Karpas-422 (cell line): Measurements from ENCODE around the gene ING3. TPM values are rescaled to one million over a fixed set of nuclear protein-coding genes. Genes with fewer than 3 reads are reported as not detected.

Experiments used
- DNase-seq: peaks from one replicate; pipeline ENCODE4 v3.0.0-alpha.2; 2015
- H2AFZ ChIP-seq: fragments of 200-600 bp; sonication (generic); 2 replicates; pipeline ENCODE4 v1.6.1; 2014; ENCODE audit warnings: antibody characterized with exemption, low read length, mixed read lengths
- H3K27ac ChIP-seq: fragments of 200-600 bp; sonication (generic); 2 replicates; pipeline ENCODE4 v1.5.1; 2014; ENCODE audit warnings: mild to moderate bottlenecking, low read length, moderate library complexity
- H3K27me3 ChIP-seq: fragments of 200-600 bp; sonication (generic); 2 replicates; pipeline ENCODE4 v1.6.1; 2014; ENCODE audit warnings: low read length, mixed read lengths
- H3K36me3 ChIP-seq: fragments of 200-600 bp; sonication (generic); 2 replicates; pipeline ENCODE4 v1.6.1; 2014; ENCODE audit warnings: low read length, mixed read lengths; ENCODE audit not compliant: insufficient read depth
- H3K4me1 ChIP-seq: fragments of 200-600 bp; sonication (generic); 2 replicates; pipeline ENCODE4 v1.6.1; 2014; ENCODE audit warnings: mild to moderate bottlenecking, low read length, mixed read lengths
- H3K4me2 ChIP-seq: fragments of 200-600 bp; sonication (generic); 2 replicates; pipeline ENCODE4 v1.6.1; 2014; ENCODE audit warnings: low read length, low read depth, mild to moderate bottlenecking; ENCODE audit not compliant: poor library complexity, severe bottlenecking
- H3K4me3 ChIP-seq: fragments of 200-600 bp; sonication (generic); 2 replicates; pipeline ENCODE4 v1.5.1; 2014; ENCODE audit warnings: mild to moderate bottlenecking, antibody characterized with exemption, low read length, mixed read lengths
- H3K79me2 ChIP-seq: fragments of 200-600 bp; sonication (generic); 2 replicates; pipeline ENCODE4 v1.6.1; 2014; ENCODE audit warnings: mild to moderate bottlenecking, low read length, mixed read lengths
- H3K9ac ChIP-seq: fragments of 200-600 bp; sonication (generic); 2 replicates; pipeline ENCODE4 v1.6.0; 2014; ENCODE audit warnings: low read length
- H3K9me2 ChIP-seq: fragments of 200-600 bp; sonication (generic), shearing (Covaris generic); replicated peaks from 2 replicates; pipeline ENCODE4 v1.6.0; 2014; ENCODE audit warnings: mild to moderate bottlenecking, low read length, moderate library complexity; ENCODE audit not compliant: insufficient read depth
- H3K9me3 ChIP-seq: fragments of 300-700, 200-600 bp; sonication (generic); 2 replicates; pipeline ENCODE4 v1.6.1; 2014; ENCODE audit warnings: low read length, mixed read lengths
- H4K20me1 ChIP-seq: fragments of 200-600 bp; sonication (generic); 2 replicates; pipeline ENCODE4 v1.6.1; 2014; ENCODE audit warnings: mild to moderate bottlenecking, antibody characterized with exemption, low read length, low read depth; ENCODE audit not compliant: insufficient read depth
- total RNA-seq: library from RNA; depleted of rRNA; stranded (reverse); fragments of >200 nt; shearing (Covaris generic); gene quantifications from 2 replicates; pipeline ENCODE4 v1.2.3, GENCODE V29; 2014; ENCODE audit warnings: low replicate concordance; rRNA removed

The ING3 gene, protein sequence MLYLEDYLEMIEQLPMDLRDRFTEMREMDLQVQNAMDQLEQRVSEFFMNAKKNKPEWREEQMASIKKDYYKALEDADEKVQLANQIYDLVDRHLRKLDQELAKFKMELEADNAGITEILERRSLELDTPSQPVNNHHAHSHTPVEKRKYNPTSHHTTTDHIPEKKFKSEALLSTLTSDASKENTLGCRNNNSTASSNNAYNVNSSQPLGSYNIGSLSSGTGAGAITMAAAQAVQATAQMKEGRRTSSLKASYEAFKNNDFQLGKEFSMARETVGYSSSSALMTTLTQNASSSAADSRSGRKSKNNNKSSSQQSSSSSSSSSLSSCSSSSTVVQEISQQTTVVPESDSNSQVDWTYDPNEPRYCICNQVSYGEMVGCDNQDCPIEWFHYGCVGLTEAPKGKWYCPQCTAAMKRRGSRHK
- 8.7 and 20.2 TPM in 2 replicates for total RNA-seq

DNA sequence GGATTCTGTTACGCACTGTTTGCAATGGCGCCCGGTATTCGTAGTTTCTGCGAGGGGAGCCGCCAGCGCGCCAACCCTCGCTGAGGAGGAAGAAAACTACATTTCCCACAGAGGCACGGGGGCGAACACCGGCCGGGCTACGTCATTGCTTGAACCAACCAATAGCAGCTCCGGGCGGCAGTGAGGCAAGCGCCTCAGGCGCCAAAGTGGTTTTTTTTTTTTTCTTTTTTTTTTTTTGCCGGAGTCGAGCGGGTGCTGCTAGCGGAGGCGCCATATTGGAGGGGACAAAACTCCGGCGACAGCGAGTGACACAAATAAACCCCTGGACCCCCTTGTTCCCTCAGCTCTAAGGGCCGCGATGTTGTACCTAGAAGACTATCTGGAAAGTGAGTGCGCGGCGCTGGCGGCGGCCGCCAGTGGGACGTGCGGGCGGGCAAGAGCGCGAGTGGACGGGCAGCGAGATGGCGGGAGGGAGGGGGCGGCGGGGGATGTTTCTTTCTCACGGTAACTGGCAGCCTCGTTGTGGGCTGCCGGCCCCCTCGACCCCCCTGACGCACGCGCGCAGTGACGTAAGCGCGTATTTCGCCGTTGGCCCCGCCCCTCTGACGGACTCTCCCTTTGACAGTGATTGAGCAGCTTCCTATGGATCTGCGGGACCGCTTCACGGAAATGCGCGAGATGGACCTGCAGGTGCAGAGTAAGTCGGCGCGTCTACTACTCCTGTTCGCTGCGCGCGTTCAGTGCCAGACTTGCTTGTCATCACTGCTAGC lies at the start of gene ING3:
ING3 (plus strand) TSS at position 239 of the 770 bp plus-strand sequence; CDS start at position 359, 120 bp downstream.
- peak within 1 kb of the TSS; percentile 69 for H2AFZ ChIP-seq
- no peaks in the 10 kb centered on the region; the same call in 1 of the 2 replicates for H4K20me1 ChIP-seq
- no peaks in the 10 kb centered on the region for H3K27me3 ChIP-seq
- peaks cover 24% of the 10 kb centered on the region for H3K79me2 ChIP-seq
- H3K4me3 ChIP-seq = peak within 1 kb of the TSS; percentile 93
- DNase-seq = peak; percentile 99
- H3K9me2 ChIP-seq = no peaks in the 10 kb centered on the region
- H3K4me1 ChIP-seq = peaks cover 22% of the 10 kb centered on the region
- no peaks in the 10 kb centered on the region for H3K9me3 ChIP-seq
- peak within 1 kb of the TSS; percentile 91 for H3K4me2 ChIP-seq
- H3K36me3 ChIP-seq = peaks cover 24% of the 10 kb centered on the region
- H3K9ac ChIP-seq = peak within 1 kb of the TSS; percentile 94
- peak within 1 kb of the TSS; percentile 85 for H3K27ac ChIP-seq

DNA sequence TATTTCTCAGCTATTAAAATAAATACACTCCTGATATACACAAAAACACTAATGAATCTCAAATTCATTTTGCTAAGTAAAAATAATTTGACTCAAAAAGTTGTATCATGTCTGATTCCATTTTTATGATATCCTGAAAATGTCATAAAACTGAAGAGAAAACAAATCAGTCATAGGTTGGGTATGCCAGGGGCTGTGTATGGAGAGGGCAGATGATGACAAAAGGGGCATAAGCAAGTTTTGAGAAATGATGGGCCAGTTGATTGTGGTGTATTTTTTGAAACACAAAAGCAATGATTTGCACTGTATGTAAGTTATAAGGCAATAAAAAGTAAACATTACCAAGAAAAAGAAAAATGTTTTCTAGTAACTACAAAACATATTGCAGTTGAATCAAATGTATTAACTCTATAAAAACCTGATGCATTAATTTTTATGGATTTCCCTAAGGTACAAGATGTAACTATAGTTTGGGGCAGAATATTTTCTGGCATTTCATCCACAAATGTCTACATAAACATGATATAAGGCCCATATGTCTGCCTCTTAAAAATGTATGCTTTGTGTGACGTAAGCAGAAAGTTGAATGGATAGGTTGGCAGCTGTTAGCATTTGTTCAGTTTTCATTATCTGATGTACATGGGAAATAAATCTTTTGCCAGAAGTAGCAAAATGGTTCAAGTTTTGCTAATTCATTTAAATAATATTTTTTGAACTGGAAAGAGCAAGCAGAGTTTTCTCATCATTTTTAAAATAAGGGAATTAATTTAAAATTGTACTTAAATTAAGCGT lies 35.1 kb upstream of the ING3 start:
- Histone ChIP-seq H3K4me1 (no peaks in the 10 kb centered on the region), H2AFZ (no peak overlapping the region), H3K27ac (no peak overlapping the region)

DNA sequence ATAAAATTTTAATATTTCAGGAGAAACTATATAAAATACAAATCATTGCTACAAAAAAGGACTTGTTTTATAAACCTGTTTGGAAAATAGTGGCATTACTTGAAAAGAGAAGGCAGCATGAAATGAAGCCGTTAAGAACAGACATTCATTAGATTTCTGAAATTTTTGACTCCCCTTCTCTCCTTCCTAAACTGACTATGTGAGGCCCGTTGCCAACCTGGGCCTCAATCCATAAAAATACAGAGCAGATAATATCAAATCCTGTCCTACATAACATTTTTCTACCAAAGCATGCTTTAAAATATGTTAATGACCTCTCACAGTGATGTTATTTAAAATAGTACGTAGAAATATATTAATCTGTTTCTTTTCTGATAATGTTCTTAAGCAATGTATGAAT lies 34.5 kb upstream of the ING3 start:
- Histone ChIP-seq H3K9me3 (no peaks in the 10 kb centered on the region), H3K27ac (no peak overlapping the region), H3K79me2 (no peaks in the 10 kb centered on the region), H3K36me3 (no peaks in the 10 kb centered on the region), H3K27me3 (no peaks in the 10 kb centered on the region), H3K9ac (no peak overlapping the region), H3K9me2 (no peaks in the 10 kb centered on the region), H3K4me2 (no peak overlapping the region), H3K4me1 (no peaks in the 10 kb centered on the region), H4K20me1 (no peaks in the 10 kb centered on the region), H2AFZ (no peak overlapping the region), H3K4me3 (no peak overlapping the region)
- DNase-seq = no peak

More for the DNA sequence above, 35.1 kb upstream of the ING3 start:
- no peaks in the 10 kb centered on the region for H4K20me1 ChIP-seq
- no peaks in the 10 kb centered on the region for H3K27me3 ChIP-seq
- no peak overlapping the region for H3K9ac ChIP-seq
- H3K79me2 ChIP-seq = no peaks in the 10 kb centered on the region
- DNase-seq = no peak
- no peaks in the 10 kb centered on the region for H3K36me3 ChIP-seq
- no peaks in the 10 kb centered on the region for H3K9me2 ChIP-seq
- H3K4me3 ChIP-seq = no peak overlapping the region
- no peaks in the 10 kb centered on the region for H3K9me3 ChIP-seq
- H3K4me2 ChIP-seq = no peak overlapping the region

DNA sequence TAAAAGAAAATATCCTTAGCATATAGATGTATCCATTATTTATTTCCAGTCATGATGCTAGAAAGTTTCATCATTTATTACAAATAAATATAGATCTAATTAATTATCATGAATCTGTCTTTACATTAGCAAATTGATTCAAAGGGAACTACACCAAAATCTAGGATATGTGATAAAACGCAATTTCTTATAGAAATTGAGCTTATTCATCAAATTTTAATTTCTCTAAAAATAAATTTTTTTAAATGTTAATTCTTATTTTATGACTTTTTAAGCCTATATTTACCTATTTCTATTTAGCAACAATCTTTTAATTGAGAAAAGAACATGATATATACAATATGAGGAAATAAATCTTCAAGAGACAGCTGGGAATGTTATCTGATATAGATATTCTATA lies 34.0 kb upstream of the ING3 start:
- Histone ChIP-seq H3K9me3 (no peaks in the 10 kb centered on the region), H3K36me3 (no peaks in the 10 kb centered on the region), H3K9me2 (no peaks in the 10 kb centered on the region), H3K9ac (no peak overlapping the region), H3K27me3 (no peaks in the 10 kb centered on the region), H4K20me1 (no peaks in the 10 kb centered on the region), H3K4me1 (no peaks in the 10 kb centered on the region), H3K4me3 (no peak overlapping the region), H3K79me2 (no peaks in the 10 kb centered on the region), H3K4me2 (no peak overlapping the region), H3K27ac (no peak overlapping the region), H2AFZ (no peak overlapping the region)
- DNase-seq = no peak

DNA sequence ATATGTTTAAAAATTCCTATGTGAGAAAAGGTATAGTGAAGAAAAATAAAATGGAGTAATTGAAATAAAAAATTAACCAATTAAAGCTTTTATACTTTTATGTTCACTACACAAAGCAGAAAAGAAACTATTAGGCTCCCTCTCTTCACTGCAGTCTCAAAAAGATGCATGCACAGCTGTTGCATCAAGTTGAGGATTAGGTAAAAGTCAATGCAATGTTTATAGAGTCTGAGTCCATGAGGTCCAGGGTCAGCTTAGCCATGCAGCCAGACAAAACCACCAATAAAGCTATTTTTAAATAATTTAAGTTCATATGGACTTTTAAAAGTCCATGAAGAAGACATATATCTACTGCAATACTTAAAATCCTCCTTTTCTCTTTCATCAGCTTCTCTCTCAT lies 31.1 kb upstream of the ING3 start:
- DNase-seq = no peak
- H3K4me3 ChIP-seq = no peak overlapping the region
- no peaks in the 10 kb centered on the region for H3K36me3 ChIP-seq
- H4K20me1 ChIP-seq = no peaks in the 10 kb centered on the region
- no peak overlapping the region for H3K27ac ChIP-seq
- no peaks in the 10 kb centered on the region for H3K79me2 ChIP-seq
- H3K9me2 ChIP-seq = no peaks in the 10 kb centered on the region
- H3K4me2 ChIP-seq = no peak overlapping the region
- no peaks in the 10 kb centered on the region for H3K4me1 ChIP-seq
- H3K27me3 ChIP-seq = no peaks in the 10 kb centered on the region
- H3K9me3 ChIP-seq = no peaks in the 10 kb centered on the region
- H3K9ac ChIP-seq = no peak overlapping the region
- no peak overlapping the region for H2AFZ ChIP-seq

DNA sequence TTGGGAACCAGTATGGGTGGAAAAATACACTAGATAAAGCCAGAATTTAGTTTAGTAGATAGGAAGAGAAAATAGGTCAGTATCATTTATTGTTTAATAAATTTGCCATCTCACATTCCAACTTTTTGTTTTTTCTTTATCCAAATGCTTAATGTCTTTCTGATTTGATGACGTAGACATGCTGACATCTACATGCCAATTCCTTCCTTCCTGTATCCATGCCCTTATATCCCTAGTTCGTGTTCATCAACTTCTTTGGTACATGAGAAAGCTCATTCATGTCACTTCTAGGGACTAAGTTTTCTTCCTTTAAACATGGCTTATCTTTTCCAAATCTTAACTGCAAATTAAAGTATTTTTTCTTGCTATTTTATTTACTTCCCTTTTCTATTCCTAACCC lies 30.5 kb upstream of the ING3 start:
- no peak overlapping the region for H3K9ac ChIP-seq
- H2AFZ ChIP-seq = no peak overlapping the region
- H3K27ac ChIP-seq = no peak overlapping the region
- DNase-seq = no peak
- no peaks in the 10 kb centered on the region for H3K9me3 ChIP-seq
- no peaks in the 10 kb centered on the region for H3K36me3 ChIP-seq
- no peak overlapping the region for H3K4me2 ChIP-seq
- H3K9me2 ChIP-seq = no peaks in the 10 kb centered on the region
- no peaks in the 10 kb centered on the region for H3K4me1 ChIP-seq
- no peaks in the 10 kb centered on the region for H4K20me1 ChIP-seq
- H3K4me3 ChIP-seq = no peak overlapping the region
- H3K27me3 ChIP-seq = no peaks in the 10 kb centered on the region
- H3K79me2 ChIP-seq = no peaks in the 10 kb centered on the region

DNA sequence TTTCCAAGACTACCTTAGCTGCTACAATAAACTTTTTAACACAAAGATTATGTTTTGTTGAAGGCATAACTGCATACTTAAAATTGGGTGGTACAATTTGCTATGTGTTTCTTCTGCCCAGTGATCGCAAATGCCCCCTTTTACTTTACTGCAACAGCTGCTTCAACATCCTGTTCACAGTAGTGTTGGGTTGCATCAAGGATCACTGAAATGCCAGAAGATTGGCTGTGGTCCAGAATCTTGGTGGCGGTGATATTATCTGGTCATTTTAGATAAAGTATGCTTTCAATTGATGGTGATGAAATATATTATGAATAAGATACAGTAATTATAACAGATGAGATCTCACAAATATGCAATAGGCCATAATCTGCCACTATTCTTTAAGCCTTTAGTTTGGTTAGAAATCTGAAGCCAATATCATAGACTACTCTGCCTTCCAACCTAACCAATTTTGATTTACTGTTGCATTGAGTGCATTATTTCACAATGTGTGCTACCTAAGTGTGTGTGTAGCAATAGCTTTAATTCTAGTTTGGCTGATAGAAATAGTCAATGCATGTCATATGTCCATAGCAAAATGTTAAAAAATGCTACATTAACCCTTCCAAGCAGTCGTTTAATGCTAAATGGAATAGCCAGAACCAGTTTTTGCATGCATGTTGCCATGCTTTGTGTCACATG lies 29.8 kb upstream of the ING3 start:
- no peaks in the 10 kb centered on the region for H3K9me3 ChIP-seq
- H3K27ac ChIP-seq = no peak overlapping the region
- H3K9ac ChIP-seq = no peak overlapping the region
- H4K20me1 ChIP-seq = no peaks in the 10 kb centered on the region
- H3K4me2 ChIP-seq = no peak overlapping the region
- no peak overlapping the region for H3K4me3 ChIP-seq
- no peaks in the 10 kb centered on the region for H3K9me2 ChIP-seq
- H3K79me2 ChIP-seq = no peaks in the 10 kb centered on the region
- no peaks in the 10 kb centered on the region for H3K36me3 ChIP-seq
- DNase-seq = no peak
- no peak overlapping the region for H2AFZ ChIP-seq
- no peaks in the 10 kb centered on the region for H3K4me1 ChIP-seq
- no peaks in the 10 kb centered on the region for H3K27me3 ChIP-seq
